HCT116 (cell line): ENCODE results near the gene RAB40C. TPM values are rescaled to one million over a fixed set of nuclear protein-coding genes. Genes with fewer than 3 reads are reported as not detected.

ENCODE experiments used
- ATAC-seq: fragments of 200-7000 bp; cut with Tn5 transposase; 2 replicates; pipeline ENCODE4 v1.9.1; 2020; ENCODE audit warnings: mild to moderate bottlenecking, moderate library complexity
- BruUV-seq: library from RNA; stranded (reverse); fragments of 400-500 nt; replicated peaks from 2 replicates; lab custom pipeline; 2021; lab: Mats Ljungman, UMichigan
- CTCF ChIA-PET: fragments of 300-600 bp; sonication (Branson Sonifier 250); formaldehyde crosslinking; loops from one replicate; lab custom pipeline; 2021; ENCODE audit warnings: antibody characterized with exemption; lab: Charles Lee
- POLR2A ChIA-PET: fragments of 300-600, 350-600 bp; sonication (Branson Sonifier 250); formaldehyde crosslinking; loops from one replicate; lab custom pipeline; 2021; ENCODE audit warnings: antibody characterized with exemption; lab: Charles Lee
- RAD21 ChIA-PET, 2 experiments: fragments of 300-600 bp; sonication (Branson Sonifier 250); formaldehyde crosslinking; loops; one replicate each; lab custom pipeline; 2023; ENCODE audit warnings: low total read pairs in 2 of 2; ENCODE audit not compliant: uncharacterized antibody in 2 of 2, unreplicated experiment in 2 of 2, low non-redundant PET in 1 of 2; lab: Charles Lee
- DNase-seq: peaks from one replicate; pipeline ENCODE4 v3.0.0-alpha.2; 2010; ENCODE audit warnings: low read depth, low spot score
- H2AFZ ChIP-seq: fragments of 200-600 bp; shearing (Covaris generic), sonication (generic); 2 replicates; pipeline ENCODE4 v1.6.1; 2017; ENCODE audit warnings: low read depth, mixed run types, mixed read lengths, antibody characterized with exemption, low read length; ENCODE audit not compliant: poor library complexity, severe bottlenecking
- H3K27ac ChIP-seq: 2 replicates; pipeline ENCODE4 v1.5.1; 2012; ENCODE audit warnings: low read depth, low read length
- H3K27me3 ChIP-seq: fragments of 200-600 bp; sonication (generic); 2 replicates; pipeline ENCODE4 v1.6.1; 2016; ENCODE audit warnings: mixed run types, low read length, mixed read lengths; ENCODE audit not compliant: insufficient read depth
- H3K36me3 ChIP-seq, 2 experiments: fragments of 200-500 bp in 1 of 2; fragments of 200-600 bp in 1 of 2; sonication (Bioruptor generic) in 1 of 2; sonication (generic) in 1 of 2; 2 replicates each; pipeline versions ENCODE4 v1.5.1 to v1.6.1; 2014 to 2016; ENCODE audit warnings: low read length in 2 of 2, inconsistent platforms in 1 of 2, mixed read lengths in 1 of 2, mixed run types in 1 of 2; ENCODE audit not compliant: insufficient read depth in 2 of 2, control insufficient read depth in 1 of 2
- H3K4me1 ChIP-seq, 2 experiments: fragments of 200-600 bp in 1 of 2; sonication (generic) in 1 of 2; 2 replicates each; pipeline versions ENCODE4 v1.5.1 to v1.6.1; 2012 to 2017; ENCODE audit warnings: low read length in 2 of 2, inconsistent platforms in 1 of 2, mild to moderate bottlenecking in 1 of 2, mixed read lengths in 1 of 2, mixed run types in 1 of 2, moderate library complexity in 1 of 2; ENCODE audit not compliant: insufficient read depth in 2 of 2, control insufficient read depth in 1 of 2
- H3K4me2 ChIP-seq: fragments of 200-600 bp; sonication (generic); 2 replicates; pipeline ENCODE4 v1.6.1; 2017; ENCODE audit warnings: mixed run types, low read length, mixed read lengths
- H3K4me3 ChIP-seq, 2 experiments: fragments of 200-600 bp in 1 of 2; sonication (generic) in 1 of 2; replicated peaks in 1 of 2; 2 replicates each; pipeline ENCODE4 v1.5.1; 2011 to 2016; ENCODE audit warnings: low read length in 2 of 2, control low read depth in 1 of 2, low read depth in 1 of 2, mild to moderate bottlenecking in 1 of 2, mixed read lengths in 1 of 2, mixed run types in 1 of 2
- H3K79me2 ChIP-seq: fragments of 200-600 bp; sonication (generic); 2 replicates; pipeline ENCODE4 v1.6.1; 2017; ENCODE audit warnings: mild to moderate bottlenecking, mixed run types, low read length, moderate library complexity, mixed read lengths; ENCODE audit not compliant: insufficient read depth
- H3K9ac ChIP-seq: fragments of 200-600 bp; sonication (generic); 2 replicates; pipeline ENCODE4 v1.6.1; 2016; ENCODE audit warnings: low read length, mixed read lengths
- H3K9me2 ChIP-seq: fragments of 200-600 bp; sonication (generic), shearing (Covaris generic); 2 replicates; pipeline ENCODE4 v1.6.1; 2017; ENCODE audit warnings: mixed run types, mild to moderate bottlenecking, moderate library complexity; ENCODE audit not compliant: insufficient read depth
- H3K9me3 ChIP-seq, 2 experiments: fragments of 200-500 bp in 1 of 2; fragments of 200-600 bp in 1 of 2; sonication (Bioruptor generic) in 1 of 2; sonication (generic) in 1 of 2; 2 replicates each; pipeline ENCODE4 v1.6.1; 2014 to 2017; ENCODE audit warnings: low read length in 2 of 2, mixed read lengths in 2 of 2, inconsistent platforms in 1 of 2, low read depth in 1 of 2, mild to moderate bottlenecking in 1 of 2, mixed run types in 1 of 2, moderate library complexity in 1 of 2; ENCODE audit not compliant: control insufficient read depth in 1 of 2, insufficient read depth in 1 of 2
- H4K20me1 ChIP-seq: fragments of 200-600 bp; sonication (generic), shearing (Covaris generic); 2 replicates; pipeline ENCODE4 v1.6.1; 2017; ENCODE audit warnings: mixed run types, mild to moderate bottlenecking, moderate library complexity; ENCODE audit not compliant: insufficient read depth
- CBX3 ChIP-seq: IDR thresholded peaks from 2 replicates; pipeline ENCODE4 v1.6.1; 2012; ENCODE audit warnings: low read depth
- EGR1 ChIP-seq: IDR thresholded peaks from 2 replicates; pipeline ENCODE4 v1.6.1; 2012; ENCODE audit warnings: low read depth
- ELF1 ChIP-seq: IDR thresholded peaks from 2 replicates; pipeline ENCODE4 v1.6.1; 2012; ENCODE audit warnings: low read depth, borderline replicate concordance
- EZH2 ChIP-seq: fragments of 200-600 bp; sonication (generic); IDR thresholded peaks from 2 replicates; pipeline ENCODE4 v1.6.1; 2017; ENCODE audit warnings: antibody characterized with exemption, mixed run types
- EZH2phosphoT487 ChIP-seq: fragments of 200-600 bp; IDR thresholded peaks from 2 replicates; pipeline ENCODE4 v1.6.1; 2018; ENCODE audit warnings: antibody characterized with exemption, borderline replicate concordance
- POLR2A ChIP-seq: IDR thresholded peaks from 2 replicates; pipeline ENCODE4 v1.7.0; 2011; ENCODE audit warnings: borderline replicate concordance; ENCODE audit not compliant: insufficient read depth, insufficient read length; ENCODE audit errors: extremely low read depth
- POLR2AphosphoS5 ChIP-seq: IDR thresholded peaks from 2 replicates; pipeline ENCODE4 v1.6.1; 2011; ENCODE audit warnings: mild to moderate bottlenecking, low read depth, low read length, moderate library complexity
- RAD21 ChIP-seq: IDR thresholded peaks from 2 replicates; pipeline ENCODE4 v1.6.1; 2012; ENCODE audit warnings: low read depth, mild to moderate bottlenecking
- SIN3A ChIP-seq: IDR thresholded peaks from 2 replicates; pipeline ENCODE4 v1.6.1; 2012; ENCODE audit warnings: low read depth
- SP1 ChIP-seq: IDR thresholded peaks from 2 replicates; pipeline ENCODE4 v1.6.1; 2012; ENCODE audit warnings: low read depth
- SRF ChIP-seq: IDR thresholded peaks from 2 replicates; pipeline ENCODE4 v1.6.1; 2012; ENCODE audit warnings: low read depth
- TCF7L2 ChIP-seq: IDR thresholded peaks from 2 replicates; pipeline ENCODE4 v1.7.0; 2011; ENCODE audit warnings: borderline replicate concordance, inconsistent platforms; ENCODE audit not compliant: insufficient read depth, insufficient read length; ENCODE audit errors: extremely low read depth
- YY1 ChIP-seq: IDR thresholded peaks from 2 replicates; pipeline ENCODE4 v1.6.1; 2011; ENCODE audit warnings: low read length, low read depth, moderate library complexity, mild to moderate bottlenecking; ENCODE audit not compliant: insufficient replicate concordance; ENCODE audit errors: extremely low read depth
- ZFX ChIP-seq: fragments of 450-650 bp; IDR thresholded peaks from 2 replicates; pipeline ENCODE4 v1.6.1; 2017
- intact Hi-C: fragments of 100-400 bp; cut with micrococcal nuclease; formaldehyde crosslinking; loops from 2 replicates; pipeline ENCODE4 v1.10.0; 2022
- total RNA-seq: library from RNA; stranded (reverse); gene quantifications from one replicate; pipeline ENCODE4 v1.2.1, GENCODE V29; 2021; ENCODE audit not compliant: unreplicated experiment
- TF ChIP-seq, protein P1 (sequence below): IDR thresholded peaks from 2 replicates; pipeline ENCODE4 v1.6.1; 2011; ENCODE audit warnings: mild to moderate bottlenecking, low read length, moderate library complexity; ENCODE audit not compliant: insufficient replicate concordance; ENCODE audit errors: extremely low read depth
- TF ChIP-seq, protein P2 (sequence below): IDR thresholded peaks from 2 replicates; pipeline ENCODE4 v1.6.1; 2012
- TF ChIP-seq, protein P3 (sequence below): IDR thresholded peaks from 2 replicates; pipeline ENCODE4 v1.6.1; 2012
- TF ChIP-seq, protein P4 (sequence below), 3 experiments: fragments of 200-600 bp in 1 of 3; sonication (generic) in 1 of 3; IDR thresholded peaks in 2 of 3; conservative IDR thresholded peaks in 1 of 3; 2 replicates each; pipeline ENCODE4 v1.5.1; 2012 to 2017; ENCODE audit warnings: low read depth in 2 of 3, low read length in 2 of 3, antibody characterized with exemption in 1 of 3, borderline replicate concordance in 1 of 3, control low read depth in 1 of 3, mild to moderate bottlenecking in 1 of 3, mixed read lengths in 1 of 3, mixed run types in 1 of 3, moderate library complexity in 1 of 3; ENCODE audit not compliant: insufficient read depth in 1 of 3
- TF ChIP-seq, protein P5 (sequence below): IDR thresholded peaks from 2 replicates; pipeline ENCODE4 v1.6.1; 2012; ENCODE audit warnings: low read depth

Gene RAB40C
- total RNA-seq, 1 experiment from 2014 or later, result 14.1 TPM

DNA sequence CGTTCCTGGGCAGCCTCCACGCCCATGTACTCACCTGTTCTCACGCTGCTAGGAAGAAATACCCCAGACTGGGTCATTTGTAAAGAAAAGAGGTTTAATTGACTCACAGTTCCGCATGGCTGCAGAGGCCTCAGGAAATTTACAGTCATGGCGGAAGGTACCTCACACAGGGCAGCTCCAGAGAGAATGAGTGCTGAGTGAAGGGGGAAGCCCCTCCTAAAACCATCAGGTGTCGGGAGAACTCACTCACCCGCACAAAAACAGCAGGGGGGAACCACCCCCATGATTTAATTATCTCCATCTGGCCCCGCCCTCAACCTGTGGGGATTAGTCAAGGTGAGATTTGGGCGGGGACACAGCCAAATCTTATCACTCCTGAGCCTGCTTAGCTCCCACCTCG is 18.2 kb downstream of the RAB40C start:
- ATAC-seq (no peak), DNase-seq (no peak)
- H3K27ac ChIP-seq, result no peak overlapping the region
- POLR2A ChIA-PET, result no interaction called here
- BruUV-seq, result no TSS peak
- no peak overlapping the region for H3K4me3 ChIP-seq
- RAD21 ChIA-PET, result no interaction called here
- H3K9me3 ChIP-seq, result no peaks in the 10 kb centered on the region
- H3K27me3 ChIP-seq, result no peaks in the 10 kb centered on the region
- H3K4me2 ChIP-seq, result no peak overlapping the region
- H3K79me2 ChIP-seq, result peaks cover 3% of the 10 kb centered on the region; the same call in 1 of the 2 replicates
- CTCF ChIA-PET, result no interaction called here
- no peaks in the 10 kb centered on the region for H3K4me1 ChIP-seq
- H3K36me3 ChIP-seq, result no peaks in the 10 kb centered on the region
- H4K20me1 ChIP-seq, result no peaks in the 10 kb centered on the region
- no peaks in the 10 kb centered on the region for H3K9me2 ChIP-seq
- intact Hi-C loops, result no loop called here
- H2AFZ ChIP-seq, result no peak overlapping the region
- no peak overlapping the region for H3K9ac ChIP-seq
- TF ChIP-seq RAD21 (no peak), ZFX (no peak), POLR2AphosphoS5 (no peak), YY1 (no peak), EZH2phosphoT487 (no peak), EZH2 (no peak), CBX3 (no peak), SRF (no peak), ELF1 (no peak), TCF7L2 (no peak), SP1 (no peak), EGR1 (no peak), POLR2A (no peak), SIN3A (no peak)
- TF ChIP-seq, protein P1, sequence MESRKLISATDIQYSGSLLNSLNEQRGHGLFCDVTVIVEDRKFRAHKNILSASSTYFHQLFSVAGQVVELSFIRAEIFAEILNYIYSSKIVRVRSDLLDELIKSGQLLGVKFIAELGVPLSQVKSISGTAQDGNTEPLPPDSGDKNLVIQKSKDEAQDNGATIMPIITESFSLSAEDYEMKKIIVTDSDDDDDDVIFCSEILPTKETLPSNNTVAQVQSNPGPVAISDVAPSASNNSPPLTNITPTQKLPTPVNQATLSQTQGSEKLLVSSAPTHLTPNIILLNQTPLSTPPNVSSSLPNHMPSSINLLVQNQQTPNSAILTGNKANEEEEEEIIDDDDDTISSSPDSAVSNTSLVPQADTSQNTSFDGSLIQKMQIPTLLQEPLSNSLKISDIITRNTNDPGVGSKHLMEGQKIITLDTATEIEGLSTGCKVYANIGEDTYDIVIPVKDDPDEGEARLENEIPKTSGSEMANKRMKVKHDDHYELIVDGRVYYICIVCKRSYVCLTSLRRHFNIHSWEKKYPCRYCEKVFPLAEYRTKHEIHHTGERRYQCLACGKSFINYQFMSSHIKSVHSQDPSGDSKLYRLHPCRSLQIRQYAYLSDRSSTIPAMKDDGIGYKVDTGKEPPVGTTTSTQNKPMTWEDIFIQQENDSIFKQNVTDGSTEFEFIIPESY, result no peak
- TF ChIP-seq, protein P2, sequence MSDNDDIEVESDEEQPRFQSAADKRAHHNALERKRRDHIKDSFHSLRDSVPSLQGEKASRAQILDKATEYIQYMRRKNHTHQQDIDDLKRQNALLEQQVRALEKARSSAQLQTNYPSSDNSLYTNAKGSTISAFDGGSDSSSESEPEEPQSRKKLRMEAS, result no peak
- TF ChIP-seq, protein P3, sequence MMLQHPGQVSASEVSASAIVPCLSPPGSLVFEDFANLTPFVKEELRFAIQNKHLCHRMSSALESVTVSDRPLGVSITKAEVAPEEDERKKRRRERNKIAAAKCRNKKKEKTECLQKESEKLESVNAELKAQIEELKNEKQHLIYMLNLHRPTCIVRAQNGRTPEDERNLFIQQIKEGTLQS, result no peak
- TF ChIP-seq, protein P4, sequence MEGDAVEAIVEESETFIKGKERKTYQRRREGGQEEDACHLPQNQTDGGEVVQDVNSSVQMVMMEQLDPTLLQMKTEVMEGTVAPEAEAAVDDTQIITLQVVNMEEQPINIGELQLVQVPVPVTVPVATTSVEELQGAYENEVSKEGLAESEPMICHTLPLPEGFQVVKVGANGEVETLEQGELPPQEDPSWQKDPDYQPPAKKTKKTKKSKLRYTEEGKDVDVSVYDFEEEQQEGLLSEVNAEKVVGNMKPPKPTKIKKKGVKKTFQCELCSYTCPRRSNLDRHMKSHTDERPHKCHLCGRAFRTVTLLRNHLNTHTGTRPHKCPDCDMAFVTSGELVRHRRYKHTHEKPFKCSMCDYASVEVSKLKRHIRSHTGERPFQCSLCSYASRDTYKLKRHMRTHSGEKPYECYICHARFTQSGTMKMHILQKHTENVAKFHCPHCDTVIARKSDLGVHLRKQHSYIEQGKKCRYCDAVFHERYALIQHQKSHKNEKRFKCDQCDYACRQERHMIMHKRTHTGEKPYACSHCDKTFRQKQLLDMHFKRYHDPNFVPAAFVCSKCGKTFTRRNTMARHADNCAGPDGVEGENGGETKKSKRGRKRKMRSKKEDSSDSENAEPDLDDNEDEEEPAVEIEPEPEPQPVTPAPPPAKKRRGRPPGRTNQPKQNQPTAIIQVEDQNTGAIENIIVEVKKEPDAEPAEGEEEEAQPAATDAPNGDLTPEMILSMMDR (IDR thresholded peaks at IDR 0.05 in 2 of 3, conservative IDR thresholded peaks at IDR 0.05 in 1 of 3; ENCODE audit: borderline replicate concordance in 1 of 3, insufficient read depth in 1 of 3, low read depth in 2 of 3, low read length in 2 of 3), result no peak
- TF ChIP-seq, protein P5, sequence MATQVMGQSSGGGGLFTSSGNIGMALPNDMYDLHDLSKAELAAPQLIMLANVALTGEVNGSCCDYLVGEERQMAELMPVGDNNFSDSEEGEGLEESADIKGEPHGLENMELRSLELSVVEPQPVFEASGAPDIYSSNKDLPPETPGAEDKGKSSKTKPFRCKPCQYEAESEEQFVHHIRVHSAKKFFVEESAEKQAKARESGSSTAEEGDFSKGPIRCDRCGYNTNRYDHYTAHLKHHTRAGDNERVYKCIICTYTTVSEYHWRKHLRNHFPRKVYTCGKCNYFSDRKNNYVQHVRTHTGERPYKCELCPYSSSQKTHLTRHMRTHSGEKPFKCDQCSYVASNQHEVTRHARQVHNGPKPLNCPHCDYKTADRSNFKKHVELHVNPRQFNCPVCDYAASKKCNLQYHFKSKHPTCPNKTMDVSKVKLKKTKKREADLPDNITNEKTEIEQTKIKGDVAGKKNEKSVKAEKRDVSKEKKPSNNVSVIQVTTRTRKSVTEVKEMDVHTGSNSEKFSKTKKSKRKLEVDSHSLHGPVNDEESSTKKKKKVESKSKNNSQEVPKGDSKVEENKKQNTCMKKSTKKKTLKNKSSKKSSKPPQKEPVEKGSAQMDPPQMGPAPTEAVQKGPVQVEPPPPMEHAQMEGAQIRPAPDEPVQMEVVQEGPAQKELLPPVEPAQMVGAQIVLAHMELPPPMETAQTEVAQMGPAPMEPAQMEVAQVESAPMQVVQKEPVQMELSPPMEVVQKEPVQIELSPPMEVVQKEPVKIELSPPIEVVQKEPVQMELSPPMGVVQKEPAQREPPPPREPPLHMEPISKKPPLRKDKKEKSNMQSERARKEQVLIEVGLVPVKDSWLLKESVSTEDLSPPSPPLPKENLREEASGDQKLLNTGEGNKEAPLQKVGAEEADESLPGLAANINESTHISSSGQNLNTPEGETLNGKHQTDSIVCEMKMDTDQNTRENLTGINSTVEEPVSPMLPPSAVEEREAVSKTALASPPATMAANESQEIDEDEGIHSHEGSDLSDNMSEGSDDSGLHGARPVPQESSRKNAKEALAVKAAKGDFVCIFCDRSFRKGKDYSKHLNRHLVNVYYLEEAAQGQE, result no peak
